ENCODE data around the gene YY1AP1.
"Not testable (repeated sequence)": the region's sequence is repeated elsewhere in the genome, so short reads cannot be mapped to it uniquely, and the experiment has no call there.

YY1AP1 gene

GRCh38 chr1:155649676-155650075 is 38.9 kb downstream of the YY1AP1 start:
- DNase-seq (ENCODE audit: low read depth, low spot score): no peak
- no peak overlapping the region for H3K27ac ChIP-seq

- H3K27ac ChIP-seq: peak overlapping the region; percentile 83
- DNase-seq (ENCODE audit: low read depth, low spot score): peak; percentile 75
Observed at GRCh38 chr1:155648207-155649147, 40.1 kb downstream of the YY1AP1 start.

- no peak for DNase-seq (ENCODE audit: low read depth, low spot score)
- peak overlapping the region; percentile 83 for H3K27ac ChIP-seq
Observed at GRCh38 chr1:155646307-155646706, 42.3 kb downstream of the YY1AP1 start.

- DNase-seq (ENCODE audit: low read depth, low spot score): no peak
- peak overlapping the region; percentile 83 for H3K27ac ChIP-seq
Observed at GRCh38 chr1:155645648-155646047, 42.9 kb downstream of the YY1AP1 start.

- no peak for DNase-seq (ENCODE audit: low read depth, low spot score)
- H3K27ac ChIP-seq: peak overlapping the region; percentile 83
Observed at GRCh38 chr1:155645034-155645598, 43.5 kb downstream of the YY1AP1 start.

- DNase-seq (ENCODE audit: low read depth, low spot score): no peak
- H3K27ac ChIP-seq: no peak overlapping the region
Observed at GRCh38 chr1:155643230-155643629, 45.3 kb downstream of the YY1AP1 start.

GRCh38 chr1:155642559-155643180 is 45.9 kb downstream of the YY1AP1 start:
- DNase-seq (ENCODE audit: low read depth, low spot score); H3K27ac ChIP-seq: not testable (repeated sequence)

GRCh38 chr1:155640367-155640766 is 48.2 kb downstream of the YY1AP1 start:
- DNase-seq (ENCODE audit: low read depth, low spot score): no peak
- H3K27ac ChIP-seq: no peak overlapping the region

GRCh38 chr1:155636397-155637153 is 52.0 kb downstream of the YY1AP1 start:
- peak overlapping the region; percentile 73 for H3K27ac ChIP-seq
- DNase-seq (ENCODE audit: low read depth, low spot score): no peak

GRCh38 chr1:155626428-155626827 is 62.1 kb downstream of the YY1AP1 start:
- DNase-seq (ENCODE audit: low read depth, low spot score); H3K27ac ChIP-seq: not testable (repeated sequence)

GRCh38 chr1:155623357-155623756 is 65.2 kb downstream of the YY1AP1 start:
- DNase-seq (ENCODE audit: low read depth, low spot score): no peak
- H3K27ac ChIP-seq: no peak overlapping the region

- no peak for DNase-seq (ENCODE audit: low read depth, low spot score)
- H3K27ac ChIP-seq: no peak overlapping the region
Observed at GRCh38 chr1:155622191-155622590, 66.4 kb downstream of the YY1AP1 start.

GRCh38 chr1:155613226-155613625 is 75.3 kb downstream of the YY1AP1 start:
- DNase-seq (ENCODE audit: low read depth, low spot score); H3K27ac ChIP-seq: not testable (repeated sequence)

GRCh38 chr1:155610257-155610647 is 78.3 kb downstream of the YY1AP1 start:
- DNase-seq (ENCODE audit: low read depth, low spot score); H3K27ac ChIP-seq: not testable (repeated sequence)

GRCh38 chr1:155609515-155610256 is 78.9 kb downstream of the YY1AP1 start, which contains the start of gene MSTO1:
MSTO1 (plus strand) TSS chr1:155610218; CDS start chr1:155610249, 31 bp downstream.
- peak within 1 kb of the TSS; percentile 59 for H3K27ac ChIP-seq

More at GRCh38 chr1:155609515-155610256, 78.9 kb downstream of the YY1AP1 start, which contains the start of gene MSTO1:
- peak; percentile 91 for DNase-seq (ENCODE audit: low read depth, low spot score)
